PC-3 (cell line): Measurements from ENCODE around the gene PGBD5.

Experiments used
- CTCF ChIP-seq: fragments of 300-600 bp; sonication (generic); conservative IDR thresholded peaks from 2 replicates; pipeline ENCODE4 v1.5.1; 2017; ENCODE audit warnings: antibody characterized with exemption, low read depth, mild to moderate bottlenecking, low read length
- EZH2 ChIP-seq: fragments of 300-600 bp; sonication (generic); IDR thresholded peaks from one replicate; pipeline ENCODE4 v1.6.1; 2017; ENCODE audit warnings: antibody characterized with exemption, mild to moderate bottlenecking, low read length; ENCODE audit not compliant: unreplicated experiment
- EZH2phosphoT487 ChIP-seq: fragments of 300-600 bp; sonication (generic); IDR thresholded peaks from 2 replicates; pipeline ENCODE4 v1.6.1; 2018; ENCODE audit warnings: mild to moderate bottlenecking, antibody characterized with exemption, low read length, borderline replicate concordance

- TF ChIP-seq CTCF (no peak), EZH2phosphoT487 (no peak), EZH2 (no peak)
Measured at GRCh38 chr1:230281556-230281955, 144.6 kb downstream of the PGBD5 start.
